HCT116 (cell line): ENCODE measurements around the gene LRP11. TPM values are rescaled to one million over a fixed set of nuclear protein-coding genes. Genes with fewer than 3 reads are reported as not detected.

Experiments used
- ATAC-seq: fragments of 200-7000 bp; cut with Tn5 transposase; 2 replicates; pipeline ENCODE4 v1.9.1; 2020; ENCODE audit warnings: mild to moderate bottlenecking, moderate library complexity
- BruUV-seq: library from RNA; stranded (reverse); fragments of 400-500 nt; replicated peaks from 2 replicates; lab custom pipeline; 2021; lab: Mats Ljungman, UMichigan
- CTCF ChIA-PET: fragments of 300-600 bp; sonication (Branson Sonifier 250); formaldehyde crosslinking; loops from one replicate; lab custom pipeline; 2021; ENCODE audit warnings: antibody characterized with exemption; lab: Charles Lee
- POLR2A ChIA-PET: fragments of 300-600, 350-600 bp; sonication (Branson Sonifier 250); formaldehyde crosslinking; loops from one replicate; lab custom pipeline; 2021; ENCODE audit warnings: antibody characterized with exemption; lab: Charles Lee
- RAD21 ChIA-PET, 2 experiments: fragments of 300-600 bp; sonication (Branson Sonifier 250); formaldehyde crosslinking; loops; one replicate each; lab custom pipeline; 2023; ENCODE audit warnings: low total read pairs in 2 of 2; ENCODE audit not compliant: uncharacterized antibody in 2 of 2, unreplicated experiment in 2 of 2, low non-redundant PET in 1 of 2; lab: Charles Lee
- DNase-seq: peaks from one replicate; pipeline ENCODE4 v3.0.0-alpha.2; 2010; ENCODE audit warnings: low read depth, low spot score
- H2AFZ ChIP-seq: fragments of 200-600 bp; shearing (Covaris generic), sonication (generic); 2 replicates; pipeline ENCODE4 v1.6.1; 2017; ENCODE audit warnings: low read depth, mixed run types, mixed read lengths, antibody characterized with exemption, low read length; ENCODE audit not compliant: poor library complexity, severe bottlenecking
- H3K27ac ChIP-seq: 2 replicates; pipeline ENCODE4 v1.5.1; 2012; ENCODE audit warnings: low read depth, low read length
- H3K27me3 ChIP-seq: fragments of 200-600 bp; sonication (generic); 2 replicates; pipeline ENCODE4 v1.6.1; 2016; ENCODE audit warnings: mixed run types, low read length, mixed read lengths; ENCODE audit not compliant: insufficient read depth
- H3K36me3 ChIP-seq, 2 experiments: fragments of 200-500 bp in 1 of 2; fragments of 200-600 bp in 1 of 2; sonication (Bioruptor generic) in 1 of 2; sonication (generic) in 1 of 2; 2 replicates each; pipeline versions ENCODE4 v1.5.1 to v1.6.1; 2014 to 2016; ENCODE audit warnings: low read length in 2 of 2, inconsistent platforms in 1 of 2, mixed read lengths in 1 of 2, mixed run types in 1 of 2; ENCODE audit not compliant: insufficient read depth in 2 of 2, control insufficient read depth in 1 of 2
- H3K4me1 ChIP-seq, 2 experiments: fragments of 200-600 bp in 1 of 2; sonication (generic) in 1 of 2; 2 replicates each; pipeline versions ENCODE4 v1.5.1 to v1.6.1; 2012 to 2017; ENCODE audit warnings: low read length in 2 of 2, inconsistent platforms in 1 of 2, mild to moderate bottlenecking in 1 of 2, mixed read lengths in 1 of 2, mixed run types in 1 of 2, moderate library complexity in 1 of 2; ENCODE audit not compliant: insufficient read depth in 2 of 2, control insufficient read depth in 1 of 2
- H3K4me2 ChIP-seq: fragments of 200-600 bp; sonication (generic); 2 replicates; pipeline ENCODE4 v1.6.1; 2017; ENCODE audit warnings: mixed run types, low read length, mixed read lengths
- H3K4me3 ChIP-seq, 2 experiments: fragments of 200-600 bp in 1 of 2; sonication (generic) in 1 of 2; replicated peaks in 1 of 2; 2 replicates each; pipeline ENCODE4 v1.5.1; 2011 to 2016; ENCODE audit warnings: low read length in 2 of 2, control low read depth in 1 of 2, low read depth in 1 of 2, mild to moderate bottlenecking in 1 of 2, mixed read lengths in 1 of 2, mixed run types in 1 of 2
- H3K79me2 ChIP-seq: fragments of 200-600 bp; sonication (generic); 2 replicates; pipeline ENCODE4 v1.6.1; 2017; ENCODE audit warnings: mild to moderate bottlenecking, mixed run types, low read length, moderate library complexity, mixed read lengths; ENCODE audit not compliant: insufficient read depth
- H3K9ac ChIP-seq: fragments of 200-600 bp; sonication (generic); 2 replicates; pipeline ENCODE4 v1.6.1; 2016; ENCODE audit warnings: low read length, mixed read lengths
- H3K9me2 ChIP-seq: fragments of 200-600 bp; sonication (generic), shearing (Covaris generic); 2 replicates; pipeline ENCODE4 v1.6.1; 2017; ENCODE audit warnings: mixed run types, mild to moderate bottlenecking, moderate library complexity; ENCODE audit not compliant: insufficient read depth
- H3K9me3 ChIP-seq, 2 experiments: fragments of 200-500 bp in 1 of 2; fragments of 200-600 bp in 1 of 2; sonication (Bioruptor generic) in 1 of 2; sonication (generic) in 1 of 2; 2 replicates each; pipeline ENCODE4 v1.6.1; 2014 to 2017; ENCODE audit warnings: low read length in 2 of 2, mixed read lengths in 2 of 2, inconsistent platforms in 1 of 2, low read depth in 1 of 2, mild to moderate bottlenecking in 1 of 2, mixed run types in 1 of 2, moderate library complexity in 1 of 2; ENCODE audit not compliant: control insufficient read depth in 1 of 2, insufficient read depth in 1 of 2
- H4K20me1 ChIP-seq: fragments of 200-600 bp; sonication (generic), shearing (Covaris generic); 2 replicates; pipeline ENCODE4 v1.6.1; 2017; ENCODE audit warnings: mixed run types, mild to moderate bottlenecking, moderate library complexity; ENCODE audit not compliant: insufficient read depth
- ELF1 ChIP-seq: IDR thresholded peaks from 2 replicates; pipeline ENCODE4 v1.6.1; 2012; ENCODE audit warnings: low read depth, borderline replicate concordance
- EZH2 ChIP-seq: fragments of 200-600 bp; sonication (generic); IDR thresholded peaks from 2 replicates; pipeline ENCODE4 v1.6.1; 2017; ENCODE audit warnings: antibody characterized with exemption, mixed run types
- EZH2phosphoT487 ChIP-seq: fragments of 200-600 bp; IDR thresholded peaks from 2 replicates; pipeline ENCODE4 v1.6.1; 2018; ENCODE audit warnings: antibody characterized with exemption, borderline replicate concordance
- JUND ChIP-seq: IDR thresholded peaks from 2 replicates; pipeline ENCODE4 v1.6.1; 2012
- POLR2A ChIP-seq: IDR thresholded peaks from 2 replicates; pipeline ENCODE4 v1.7.0; 2011; ENCODE audit warnings: borderline replicate concordance; ENCODE audit not compliant: insufficient read depth, insufficient read length; ENCODE audit errors: extremely low read depth
- RAD21 ChIP-seq: IDR thresholded peaks from 2 replicates; pipeline ENCODE4 v1.6.1; 2012; ENCODE audit warnings: low read depth, mild to moderate bottlenecking
- REST ChIP-seq: IDR thresholded peaks from 2 replicates; pipeline ENCODE4 v1.6.1; 2012; ENCODE audit warnings: low read depth
- SIN3A ChIP-seq: IDR thresholded peaks from 2 replicates; pipeline ENCODE4 v1.6.1; 2012; ENCODE audit warnings: low read depth
- SP1 ChIP-seq: IDR thresholded peaks from 2 replicates; pipeline ENCODE4 v1.6.1; 2012; ENCODE audit warnings: low read depth
- TCF7L2 ChIP-seq: IDR thresholded peaks from 2 replicates; pipeline ENCODE4 v1.7.0; 2011; ENCODE audit warnings: borderline replicate concordance, inconsistent platforms; ENCODE audit not compliant: insufficient read depth, insufficient read length; ENCODE audit errors: extremely low read depth
- ZBTB33 ChIP-seq: IDR thresholded peaks from 2 replicates; pipeline ENCODE4 v1.6.1; 2011; ENCODE audit warnings: mild to moderate bottlenecking, low read length, moderate library complexity; ENCODE audit not compliant: insufficient replicate concordance; ENCODE audit errors: extremely low read depth
- ZFX ChIP-seq: fragments of 450-650 bp; IDR thresholded peaks from 2 replicates; pipeline ENCODE4 v1.6.1; 2017
- ZNF274 ChIP-seq: fragments of 200-500 bp; sonication (Bioruptor generic); IDR thresholded peaks from 2 replicates; pipeline ENCODE4 v1.6.1; 2014; ENCODE audit warnings: mild to moderate bottlenecking, low read depth, low read length, inconsistent platforms
- intact Hi-C: fragments of 100-400 bp; cut with micrococcal nuclease; formaldehyde crosslinking; loops from 2 replicates; pipeline ENCODE4 v1.10.0; 2022
- total RNA-seq: library from RNA; stranded (reverse); gene quantifications from one replicate; pipeline ENCODE4 v1.2.1, GENCODE V29; 2021; ENCODE audit not compliant: unreplicated experiment

LRP11 gene
- total RNA-seq, 1 experiment from 2014 or later: 27.8 TPM

DNA sequence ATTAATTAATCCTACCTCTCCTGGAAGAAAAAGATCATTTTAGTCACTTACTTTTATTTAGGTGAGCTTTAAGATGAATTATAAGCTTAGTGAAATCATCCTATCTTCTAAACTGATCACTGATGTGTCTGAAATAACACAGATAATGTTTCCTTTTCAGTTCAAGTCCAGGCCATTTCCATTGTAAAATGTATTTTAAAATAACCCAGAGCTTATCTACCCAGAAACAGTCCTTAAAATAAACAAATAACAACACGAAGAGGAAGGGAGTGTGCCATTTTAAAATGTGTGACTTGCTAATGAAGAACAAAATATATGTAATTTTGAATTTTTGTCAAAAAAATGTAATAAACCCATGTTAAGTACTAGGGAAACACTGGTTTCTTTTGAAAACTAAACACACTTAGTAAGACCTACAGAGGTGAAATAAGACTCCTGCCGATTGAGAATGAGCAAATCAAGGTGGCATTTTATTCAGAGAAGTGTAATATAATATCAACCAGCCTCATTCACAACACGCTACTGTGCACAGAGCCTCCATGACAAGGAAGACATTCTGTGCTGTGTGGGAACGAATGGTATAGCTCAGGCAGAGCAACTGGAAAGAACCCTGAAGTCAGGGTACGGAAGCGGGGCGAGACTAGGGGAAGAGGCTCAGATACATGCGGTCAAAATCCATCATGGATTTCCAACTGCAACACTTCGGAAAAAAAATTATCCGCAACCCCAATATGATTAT, 7.7 kb downstream of the LRP11 start:
- no peaks in the 10 kb centered on the region for H3K36me3 ChIP-seq
- H2AFZ ChIP-seq: no peak overlapping the region
- no peaks in the 10 kb centered on the region for H3K27me3 ChIP-seq
- H3K4me1 ChIP-seq: peaks cover 38 to 46% of the 10 kb centered on the region in 2 experiments
- H3K9ac ChIP-seq: peak overlapping the region; percentile 38
- no peaks in the 10 kb centered on the region for H4K20me1 ChIP-seq
- no TSS peak for BruUV-seq
- no peak overlapping the region; the same call in 1 of the 2 replicates for H3K27ac ChIP-seq
- no peaks in the 10 kb centered on the region for H3K9me2 ChIP-seq
- no peak overlapping the region for H3K4me3 ChIP-seq
- H3K9me3 ChIP-seq: no peaks in the 10 kb centered on the region
- CTCF ChIA-PET: interaction anchor here (0.7 kb wide), 1 partner anchor 16 kb away, joined by 3 read pairs; no protein-coding TSS in a partner anchor
- intact Hi-C loops: no loop called here
- TF ChIP-seq POLR2A (no peak), ELF1 (no peak), EZH2 (no peak)
- TF ChIP-seq, all 23 proteins: peak for 0
- Histone ChIP-seq H3K79me2 (peaks cover 12% of the 10 kb centered on the region; the same call in 1 of the 2 replicates), H3K4me2 (peak overlapping the region; percentile 74)
- RAD21 ChIA-PET: no interaction called here
- POLR2A ChIA-PET: no interaction called here
- ATAC-seq (no peak), DNase-seq (no peak)

- H3K4me2 ChIP-seq: peak overlapping the region; percentile 74
- peak overlapping the region; percentile 68; the same call in 1 of the 2 replicates for H3K27ac ChIP-seq
- H3K4me3 ChIP-seq: peak overlapping the region in 1 of 2 experiments; percentile 40; a peak in 2 of 4 replicates
- ChIA-PET POLR2A (no interaction called here), CTCF (no interaction called here), RAD21 (no interaction called here)
- peaks cover 38 to 43% of the 10 kb centered on the region in 2 experiments for H3K4me1 ChIP-seq
- no peak for DNase-seq
- intact Hi-C loops: no loop called here
- H2AFZ ChIP-seq: no peak overlapping the region
- no peak for ATAC-seq
- H3K9me2 ChIP-seq: no peaks in the 10 kb centered on the region
- H3K79me2 ChIP-seq: peaks cover 7% of the 10 kb centered on the region; the same call in 1 of the 2 replicates
- no peaks in the 10 kb centered on the region for H4K20me1 ChIP-seq
- no peaks in the 10 kb centered on the region for H3K36me3 ChIP-seq
- no peaks in the 10 kb centered on the region for H3K9me3 ChIP-seq
- BruUV-seq: no TSS peak
- peak overlapping the region; percentile 38 for H3K9ac ChIP-seq
- no peaks in the 10 kb centered on the region for H3K27me3 ChIP-seq
- TF ChIP-seq RAD21 (no peak), ZNF274 (no peak), ZBTB33 (no peak), POLR2A (no peak), SIN3A (no peak), TCF7L2 (no peak), ELF1 (no peak), JUND (no peak), ZFX (no peak), SP1 (no peak), EZH2phosphoT487 (no peak), REST (no peak)
These were observed 8.4 kb downstream of the LRP11 start for GRCh38 chr6:149855741-149856140.
